IMR-90 (cell line): Measurements from ENCODE around the gene TENM4. TPM values are rescaled to one million over a fixed set of nuclear protein-coding genes. Genes with fewer than 3 reads are reported as not detected.
"Not testable (repeated sequence)": the region's sequence is repeated elsewhere in the genome, so short reads cannot be mapped to it uniquely, and the experiment has no call there.

Experiments
- ATAC-seq: fragments of 200-7000 bp; cut with Tn5 transposase; 2 replicates; pipeline ENCODE4 v1.9.1; 2020; ENCODE audit warnings: low read depth, mild to moderate bottlenecking, moderate library complexity
- BruUV-seq: library from RNA; stranded (reverse); fragments of 400-500 nt; replicated peaks from 2 replicates; lab custom pipeline; 2021; lab: Mats Ljungman, UMichigan
- CTCF ChIA-PET: fragments of 300-600 bp; formaldehyde crosslinking; extraction: SDS; loops from one replicate; lab custom pipeline; 2021; ENCODE audit warnings: antibody characterized with exemption; lab: Yijun Ruan, JAX
- POLR2A ChIA-PET: fragments of 300-600 bp; sonication (Branson Sonifier 250); formaldehyde crosslinking; loops from one replicate; lab custom pipeline; 2022; ENCODE audit warnings: antibody characterized with exemption; ENCODE audit not compliant: unreplicated experiment; lab: Charles Lee
- DNase-seq: peaks from one replicate; pipeline ENCODE4 v3.0.0; 2013
- H2AFZ ChIP-seq: replicated peaks from 2 replicates; pipeline ENCODE3; 2013; ENCODE audit warnings: low read length, mild to moderate bottlenecking; ENCODE audit not compliant: poor library complexity
- H2AK5ac ChIP-seq: 2 replicates; pipeline ENCODE4 v1.6.1; 2013; ENCODE audit warnings: low read depth, low read length, inconsistent platforms
- H2AK9ac ChIP-seq: replicated peaks from 2 replicates; pipeline ENCODE3; 2013; ENCODE audit warnings: mild to moderate bottlenecking, low read depth, low read length, moderate library complexity; ENCODE audit not compliant: poor library complexity
- H2BK120ac ChIP-seq: 2 replicates; pipeline ENCODE4 v1.6.1; 2013; ENCODE audit warnings: low read depth, low read length, inconsistent platforms
- H2BK15ac ChIP-seq: 3 replicates; pipeline ENCODE4 v1.6.1; 2013; ENCODE audit warnings: low read depth, low read length, inconsistent platforms
- H2BK20ac ChIP-seq: 2 replicates; pipeline ENCODE4 v1.6.1; 2013; ENCODE audit warnings: low read depth, mild to moderate bottlenecking, inconsistent platforms, low read length, moderate library complexity
- H2BK5ac ChIP-seq: 2 replicates; pipeline ENCODE4 v1.6.1; 2013; ENCODE audit warnings: mild to moderate bottlenecking, low read depth, low read length, inconsistent platforms; ENCODE audit not compliant: poor library complexity, severe bottlenecking
- H3K14ac ChIP-seq: replicated peaks from 2 replicates; pipeline ENCODE4 v1.6.1; 2013; ENCODE audit warnings: low read depth, low read length, inconsistent platforms
- H3K18ac ChIP-seq: 2 replicates; pipeline ENCODE4 v1.6.1; 2013; ENCODE audit warnings: low read depth, low read length, control low read depth
- H3K23ac ChIP-seq: 2 replicates; pipeline ENCODE4 v1.6.1; 2013; ENCODE audit warnings: low read depth, low read length, inconsistent platforms
- H3K27ac ChIP-seq: 2 replicates; pipeline ENCODE4 v1.5.1; 2013; ENCODE audit warnings: mild to moderate bottlenecking, control low read depth, low read length; ENCODE audit not compliant: insufficient read depth
- H3K27me3 ChIP-seq: 2 replicates; pipeline ENCODE4 v1.6.1; 2013; ENCODE audit warnings: low read length; ENCODE audit not compliant: control insufficient read depth, insufficient read depth
- H3K36me3 ChIP-seq: 2 replicates; pipeline ENCODE4 v1.6.1; 2013; ENCODE audit warnings: low read length, mixed read lengths; ENCODE audit not compliant: control insufficient read depth, insufficient read depth
- H3K4ac ChIP-seq: 2 replicates; pipeline ENCODE4 v1.6.1; 2013; ENCODE audit warnings: low read depth, low read length, inconsistent platforms
- H3K4me1 ChIP-seq: 2 replicates; pipeline ENCODE4 v1.6.1; 2013; ENCODE audit warnings: low read length, mixed read lengths; ENCODE audit not compliant: control insufficient read depth, insufficient read depth
- H3K4me2 ChIP-seq: 2 replicates; pipeline ENCODE4 v1.6.1; 2013; ENCODE audit warnings: low read depth, mild to moderate bottlenecking, control low read depth, low read length, moderate library complexity
- H3K4me3 ChIP-seq: 2 replicates; pipeline ENCODE4 v1.5.1; 2013; ENCODE audit warnings: low read depth, mild to moderate bottlenecking, control low read depth, low read length, moderate library complexity; ENCODE audit not compliant: insufficient read depth
- H3K56ac ChIP-seq: 2 replicates; pipeline ENCODE4 v1.6.1; 2013; ENCODE audit warnings: low read length, inconsistent platforms; ENCODE audit not compliant: insufficient read depth; ENCODE audit errors: extremely low read depth
- H3K79me1 ChIP-seq, 2 experiments: 2 replicates each; pipeline ENCODE4 v1.6.1; 2013; ENCODE audit warnings: low read length in 2 of 2, inconsistent platforms in 1 of 2, low read depth in 1 of 2
- H3K9ac ChIP-seq: 2 replicates; pipeline ENCODE4 v1.6.1; 2013; ENCODE audit warnings: low read depth, low read length, control low read depth
- H3K9me1 ChIP-seq: 2 replicates; pipeline ENCODE4 v1.6.1; 2013; ENCODE audit warnings: low read length, inconsistent platforms; ENCODE audit not compliant: insufficient read depth
- H3K9me3 ChIP-seq: 2 replicates; pipeline ENCODE4 v1.6.1; 2013; ENCODE audit warnings: low read length; ENCODE audit not compliant: control insufficient read depth, insufficient read depth
- H4K20me1 ChIP-seq: 2 replicates; pipeline ENCODE4 v1.6.1; 2013; ENCODE audit warnings: low read length, inconsistent platforms; ENCODE audit not compliant: insufficient read depth
- H4K5ac ChIP-seq: 2 replicates; pipeline ENCODE4 v1.6.1; 2013; ENCODE audit warnings: mild to moderate bottlenecking, low read depth, low read length, control low read depth
- H4K8ac ChIP-seq, 2 experiments: 2 replicates each; pipeline ENCODE4 v1.6.1; 2013; ENCODE audit warnings: low read depth in 2 of 2, low read length in 2 of 2, control low read depth in 1 of 2, inconsistent platforms in 1 of 2
- H4K91ac ChIP-seq: 2 replicates; pipeline ENCODE4 v1.6.1; 2013; ENCODE audit warnings: low read depth, low read length, inconsistent platforms; ENCODE audit not compliant: insufficient read depth
- WGBS, 2 experiments: methylation state at CpG; one replicate each; pipeline versions ENCODE4 v1.1.5 to v1.1.7; 2013; ENCODE audit warnings: missing lambda C conversion rate in 2 of 2; ENCODE audit not compliant: insufficient read length in 1 of 2; ENCODE audit errors: extremely low coverage in 2 of 2; 5-methylcytosine and 5-hydroxymethylcytosine counted together
- dilution Hi-C: fragments of 300-500 bp; cut with HindIII; formaldehyde crosslinking; loops from one replicate; pipeline ENCODE4 v1.14.3; 2018; ENCODE audit warnings: low sequenced_read_pairs; ENCODE audit not compliant: unreplicated experiment
- in situ Hi-C: fragments of 300-500 bp; cut with MboI; formaldehyde crosslinking; loops from 3 replicates; pipeline ENCODE4 v1.14.3; 2019; ENCODE audit warnings: low sequenced_read_pairs, inconsistent platforms, mixed read lengths
- intact Hi-C: fragments of 100-400 bp; cut with micrococcal nuclease; formaldehyde crosslinking; loops from 2 replicates; pipeline ENCODE4 v1.10.0; 2022
- polyA plus RNA-seq, 3 experiments: library from polyadenylated mRNA; depleted of rRNA; stranded (reverse); fragments of >200 nt; gene quantifications; 2 replicates each; pipeline ENCODE4 v1.2.3, GENCODE V29; 2012; ENCODE audit warnings: low replicate concordance in 1 of 3
- total RNA-seq: library from RNA; depleted of rRNA; stranded (reverse); fragments of >200 nt; gene quantifications from 2 replicates; pipeline ENCODE4 v1.2.3, GENCODE V29; 2012

The TENM4 gene
- total and polyA plus RNA-seq, 2 of the 4 experiments (the other 2 are of a cell fraction): 7.4 to 9.0 TPM

GRCh38 chr11:78609321-78609720, 831.5 kb downstream of the TENM4 start:
- H4K91ac ChIP-seq, H3K9me1 ChIP-seq: not testable (repeated sequence)

More at GRCh38 chr11:78609321-78609720, 831.5 kb downstream of the TENM4 start:
- H2BK5ac ChIP-seq, H2AK5ac ChIP-seq, H4K20me1 ChIP-seq, H3K4ac ChIP-seq, H3K4me3 ChIP-seq, H3K27ac ChIP-seq, H4K5ac ChIP-seq, H4K8ac ChIP-seq, H3K4me2 ChIP-seq, H3K9me3 ChIP-seq, H2AK9ac ChIP-seq, POLR2A ChIA-PET, H3K14ac ChIP-seq, H2BK20ac ChIP-seq, H2AFZ ChIP-seq, H3K23ac ChIP-seq, dilution Hi-C loops, BruUV-seq, H3K27me3 ChIP-seq, H3K18ac ChIP-seq, CTCF ChIA-PET, ATAC-seq, intact Hi-C loops, H2BK15ac ChIP-seq, H3K9ac ChIP-seq, H2BK120ac ChIP-seq, H3K79me1 ChIP-seq, H3K4me1 ChIP-seq, DNase-seq, H3K56ac ChIP-seq, in situ Hi-C loops, H3K36me3 ChIP-seq: not testable (repeated sequence)
- 93% methylated on average over 3 of the region's 5 CpGs; no CpG with 5 or more reads in 1 of the 2 experiments for WGBS, 2 experiments
